SW480 (cell line): Measurements from ENCODE around the gene FIBP.

Source experiments
- DNase-seq: peaks from one replicate; pipeline ENCODE4 v3.0.0-alpha.2; 2016; ENCODE audit warnings: low spot score

FIBP gene

GRCh38 chr11:65844231-65844872, 43.9 kb downstream of the FIBP start:
- no peak for DNase-seq

DNA sequence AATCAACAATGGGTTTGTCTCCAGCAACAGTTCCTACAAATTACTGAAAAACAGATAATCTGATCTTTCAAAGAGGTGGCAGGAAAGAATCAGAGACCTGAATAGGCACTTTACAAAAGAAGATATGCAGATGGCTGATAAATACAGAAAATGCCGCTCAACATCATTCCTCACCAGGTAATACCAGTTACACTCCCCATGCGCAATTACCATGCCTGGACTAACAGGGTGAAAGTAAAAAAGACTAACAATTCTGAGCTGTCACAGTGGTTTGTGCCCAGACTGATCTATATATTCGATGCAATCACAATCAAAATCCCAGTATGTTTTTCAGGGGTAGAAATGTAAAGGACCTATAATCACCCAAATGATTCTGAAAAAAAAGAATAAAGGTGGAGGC, 44.5 kb downstream of the FIBP start:
- DNase-seq, result no peak

- no peak for DNase-seq
Observed at GRCh38 chr11:65842144-65842543, 46.1 kb downstream of the FIBP start.

DNA sequence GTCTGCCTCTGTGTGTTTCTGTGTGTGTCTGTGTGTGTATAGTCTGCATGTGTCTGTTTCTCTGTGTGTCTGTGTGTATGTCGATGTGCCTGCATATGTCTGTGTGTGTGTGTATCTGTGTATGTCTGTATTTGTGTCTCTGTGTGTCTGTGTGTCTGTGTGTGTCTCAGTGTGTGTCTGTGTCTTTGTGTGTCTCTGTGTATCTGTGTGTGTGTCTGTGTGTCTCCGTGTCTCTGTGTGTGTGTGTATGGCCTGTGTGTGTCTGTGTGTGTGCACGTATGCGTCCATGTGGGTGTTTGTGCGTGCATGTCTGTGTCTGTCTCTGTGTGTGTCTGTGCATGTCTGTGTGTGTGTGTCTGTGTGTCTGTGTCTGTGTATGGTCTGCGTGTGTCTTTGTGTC, 54.1 kb downstream of the FIBP start:
- no peak for DNase-seq
